DND-41 (cell line): ENCODE results near the gene INTS3.

ENCODE experiments used
- ATAC-seq: fragments of 200-7000 bp; cut with Tn5 transposase; 3 replicates; pipeline ENCODE4 v1.9.1; 2021; ENCODE audit warnings: low read depth; ENCODE audit not compliant: insufficient read depth
- DNase-seq: peaks from one replicate; pipeline ENCODE4 v3.0.0-alpha.2; 2020
- H2AFZ ChIP-seq: 2 replicates; pipeline ENCODE4 v1.6.0; 2012; ENCODE audit warnings: low read depth, low read length
- H3K27ac ChIP-seq: 2 replicates; pipeline ENCODE4 v1.5.1; 2012; ENCODE audit warnings: low read length, inconsistent platforms
- H3K27me3 ChIP-seq: fragments of 200-600 bp; sonication (generic); 2 replicates; pipeline ENCODE4 v1.6.0; 2012; ENCODE audit warnings: low read length, mild to moderate bottlenecking, inconsistent platforms; ENCODE audit not compliant: insufficient read depth, poor library complexity
- H3K36me3 ChIP-seq: 2 replicates; pipeline ENCODE4 v1.5.1; 2012; ENCODE audit warnings: low read length, inconsistent platforms; ENCODE audit not compliant: insufficient read depth
- H3K4me1 ChIP-seq: 2 replicates; pipeline ENCODE4 v1.5.1; 2012; ENCODE audit warnings: mild to moderate bottlenecking, low read length; ENCODE audit not compliant: insufficient read depth
- H3K4me2 ChIP-seq: 2 replicates; pipeline ENCODE4 v1.6.0; 2012; ENCODE audit warnings: mild to moderate bottlenecking, moderate library complexity, low read length, inconsistent platforms; ENCODE audit not compliant: insufficient read depth
- H3K4me3 ChIP-seq, 2 experiments: fragments of 200-600 bp in 1 of 2; shearing (Covaris generic) in 1 of 2; 2 replicates each; pipeline ENCODE4 v1.5.1; 2012 to 2016; ENCODE audit warnings: inconsistent platforms in 2 of 2, low read length in 2 of 2, mild to moderate bottlenecking in 2 of 2, low read depth in 1 of 2, moderate library complexity in 1 of 2
- H3K79me2 ChIP-seq: 2 replicates; pipeline ENCODE4 v1.6.0; 2012; ENCODE audit warnings: low read length, inconsistent platforms; ENCODE audit not compliant: insufficient read depth
- H3K9ac ChIP-seq: 2 replicates; pipeline ENCODE4 v1.6.0; 2012; ENCODE audit warnings: low read depth, mild to moderate bottlenecking, inconsistent platforms, low read length, moderate library complexity
- H3K9me3 ChIP-seq: 2 replicates; pipeline ENCODE4 v1.5.1; 2012; ENCODE audit warnings: low read length, moderate library complexity, mild to moderate bottlenecking, inconsistent platforms; ENCODE audit not compliant: insufficient read depth, severe bottlenecking
- H4K20me1 ChIP-seq: 2 replicates; pipeline ENCODE4 v1.6.0; 2012; ENCODE audit warnings: low read length; ENCODE audit not compliant: insufficient read depth
- EZH2 ChIP-seq: IDR thresholded peaks from 3 replicates; pipeline ENCODE4 v1.6.1; 2012; ENCODE audit warnings: borderline replicate concordance, low read depth, mild to moderate bottlenecking, moderate library complexity, low read length, inconsistent platforms; ENCODE audit not compliant: severe bottlenecking
- TF ChIP-seq, protein P1 (sequence below): IDR thresholded peaks from 2 replicates; pipeline ENCODE4 v1.5.1; 2012; ENCODE audit warnings: borderline replicate concordance, low read length, moderate library complexity, mild to moderate bottlenecking; ENCODE audit not compliant: poor library complexity, severe bottlenecking; ENCODE audit errors: extremely low read depth

The INTS3 gene

DNA sequence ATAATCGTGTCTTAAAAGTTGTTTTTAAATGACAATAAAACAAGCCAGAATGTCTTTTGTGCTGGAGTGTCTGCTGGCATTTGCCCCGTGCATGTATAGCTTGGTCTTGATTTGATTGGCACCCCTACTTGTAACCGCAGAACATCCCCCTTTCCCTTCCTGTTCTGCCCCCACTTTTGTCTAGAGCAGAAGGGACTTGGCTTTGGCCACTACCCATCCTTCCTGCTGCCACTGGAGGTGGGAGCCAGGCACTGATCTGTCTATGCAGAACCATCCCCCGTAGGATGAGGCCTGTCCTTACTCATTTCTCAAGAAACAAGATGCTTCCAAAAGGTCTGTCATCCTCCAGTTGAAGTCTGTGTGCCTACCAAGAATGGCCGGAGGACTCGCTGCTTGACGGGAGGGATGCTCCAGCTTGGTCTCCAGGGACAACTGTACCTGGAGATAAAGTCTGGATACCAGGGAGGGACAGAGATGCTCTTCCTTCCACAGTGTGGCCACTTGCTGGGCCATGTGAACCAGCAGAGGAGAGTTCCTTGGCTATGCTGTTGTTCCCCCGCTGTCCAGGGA is 46.3 kb downstream of the INTS3 start:
- Histone ChIP-seq H3K9ac (no peak overlapping the region), H3K4me3 (no peak overlapping the region), H3K4me2 (no peak overlapping the region), H3K27ac (no peak overlapping the region), H3K27me3 (no peaks in the 10 kb centered on the region), H4K20me1 (peaks cover 5% of the 10 kb centered on the region; the same call in 1 of the 2 replicates), H3K36me3 (peaks cover 52% of the 10 kb centered on the region), H3K9me3 (no peaks in the 10 kb centered on the region), H3K4me1 (no peaks in the 10 kb centered on the region), H2AFZ (no peak overlapping the region), H3K79me2 (no peaks in the 10 kb centered on the region)
- DNase-seq, result no peak
- no peak for TF ChIP-seq EZH2
- TF ChIP-seq, protein P1, sequence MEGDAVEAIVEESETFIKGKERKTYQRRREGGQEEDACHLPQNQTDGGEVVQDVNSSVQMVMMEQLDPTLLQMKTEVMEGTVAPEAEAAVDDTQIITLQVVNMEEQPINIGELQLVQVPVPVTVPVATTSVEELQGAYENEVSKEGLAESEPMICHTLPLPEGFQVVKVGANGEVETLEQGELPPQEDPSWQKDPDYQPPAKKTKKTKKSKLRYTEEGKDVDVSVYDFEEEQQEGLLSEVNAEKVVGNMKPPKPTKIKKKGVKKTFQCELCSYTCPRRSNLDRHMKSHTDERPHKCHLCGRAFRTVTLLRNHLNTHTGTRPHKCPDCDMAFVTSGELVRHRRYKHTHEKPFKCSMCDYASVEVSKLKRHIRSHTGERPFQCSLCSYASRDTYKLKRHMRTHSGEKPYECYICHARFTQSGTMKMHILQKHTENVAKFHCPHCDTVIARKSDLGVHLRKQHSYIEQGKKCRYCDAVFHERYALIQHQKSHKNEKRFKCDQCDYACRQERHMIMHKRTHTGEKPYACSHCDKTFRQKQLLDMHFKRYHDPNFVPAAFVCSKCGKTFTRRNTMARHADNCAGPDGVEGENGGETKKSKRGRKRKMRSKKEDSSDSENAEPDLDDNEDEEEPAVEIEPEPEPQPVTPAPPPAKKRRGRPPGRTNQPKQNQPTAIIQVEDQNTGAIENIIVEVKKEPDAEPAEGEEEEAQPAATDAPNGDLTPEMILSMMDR, result no peak
- no peak for ATAC-seq

DNA sequence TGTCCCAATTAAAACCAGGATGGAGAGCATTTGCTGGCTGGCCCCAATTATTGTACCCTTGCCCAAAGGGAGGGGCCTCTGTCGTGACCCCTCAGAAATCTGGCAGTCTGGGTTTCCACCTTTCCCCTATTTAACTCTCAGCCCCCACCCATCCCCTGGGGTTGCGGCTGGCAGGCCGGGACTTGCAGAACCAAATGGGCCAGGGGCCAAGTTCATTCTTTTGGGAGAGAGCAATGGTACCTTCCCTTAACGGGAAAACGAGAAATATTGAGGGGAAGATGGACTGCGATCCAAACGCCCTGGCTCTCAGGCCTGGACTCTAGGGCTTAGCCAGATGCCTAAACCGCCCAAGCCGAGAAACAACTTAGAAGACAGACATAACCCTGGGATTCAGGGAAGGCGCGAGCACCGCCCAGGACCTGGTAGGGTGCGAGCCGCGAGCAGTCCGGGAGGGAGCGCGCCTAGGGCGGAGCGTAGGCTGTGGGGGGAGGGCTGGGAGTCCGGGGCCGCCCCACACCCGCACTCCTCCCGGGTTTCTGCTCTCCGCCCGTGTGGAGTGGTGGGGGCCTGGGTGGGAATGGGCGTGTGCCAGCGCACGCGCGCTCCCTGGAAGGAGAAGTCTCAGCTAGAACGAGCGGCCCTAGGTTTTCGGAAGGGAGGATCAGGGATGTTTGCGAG is 47.1 kb downstream of the INTS3 start, which contains the start of gene SLC27A3:
TSS of gene SLC27A3 (plus strand) at position 628 of the 678 bp plus-strand sequence. CDS start 91 bp downstream, outside the sequence.
- DNase-seq (no peak), ATAC-seq (0 out of 3 replicates have a peak, but pooled peaks have one; percentile 7)
- no peak within 1 kb of the TSS for H3K4me3 ChIP-seq
- no peaks in the 10 kb centered on the region for H3K9me3 ChIP-seq
- no peaks in the 10 kb centered on the region for H3K79me2 ChIP-seq
- H3K4me2 ChIP-seq, result no peak within 1 kb of the TSS
- H3K4me1 ChIP-seq, result no peaks in the 10 kb centered on the region
- H3K9ac ChIP-seq, result no peak within 1 kb of the TSS
- no peak within 1 kb of the TSS for H2AFZ ChIP-seq
- no peak for TF ChIP-seq EZH2
- TF ChIP-seq, protein P1, result no peak
- peaks cover 5% of the 10 kb centered on the region; the same call in 1 of the 2 replicates for H4K20me1 ChIP-seq
- no peaks in the 10 kb centered on the region for H3K27me3 ChIP-seq
- peaks cover 44% of the 10 kb centered on the region for H3K36me3 ChIP-seq
- no peak within 1 kb of the TSS for H3K27ac ChIP-seq

DNA sequence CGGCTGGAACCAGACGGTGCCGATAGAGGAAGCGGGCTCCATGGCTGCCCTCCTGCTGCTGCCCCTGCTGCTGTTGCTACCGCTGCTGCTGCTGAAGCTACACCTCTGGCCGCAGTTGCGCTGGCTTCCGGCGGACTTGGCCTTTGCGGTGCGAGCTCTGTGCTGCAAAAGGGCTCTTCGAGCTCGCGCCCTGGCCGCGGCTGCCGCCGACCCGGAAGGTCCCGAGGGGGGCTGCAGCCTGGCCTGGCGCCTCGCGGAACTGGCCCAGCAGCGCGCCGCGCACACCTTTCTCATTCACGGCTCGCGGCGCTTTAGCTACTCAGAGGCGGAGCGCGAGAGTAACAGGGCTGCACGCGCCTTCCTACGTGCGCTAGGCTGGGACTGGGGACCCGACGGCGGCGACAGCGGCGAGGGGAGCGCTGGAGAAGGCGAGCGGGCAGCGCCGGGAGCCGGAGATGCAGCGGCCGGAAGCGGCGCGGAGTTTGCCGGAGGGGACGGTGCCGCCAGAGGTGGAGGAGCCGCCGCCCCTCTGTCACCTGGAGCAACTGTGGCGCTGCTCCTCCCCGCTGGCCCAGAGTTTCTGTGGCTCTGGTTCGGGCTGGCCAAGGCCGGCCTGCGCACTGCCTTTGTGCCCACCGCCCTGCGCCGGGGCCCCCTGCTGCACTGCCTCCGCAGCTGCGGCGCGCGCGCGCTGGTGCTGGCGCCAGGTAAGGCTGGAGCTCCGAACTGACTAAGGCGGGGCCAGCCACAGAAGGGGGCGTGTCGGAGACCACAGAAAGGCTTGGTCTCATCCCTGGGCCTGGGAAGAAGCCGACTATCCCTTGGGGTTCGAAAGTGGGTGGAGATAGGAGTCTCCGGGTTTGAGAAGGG is 47.8 kb downstream of the INTS3 start:
- no peaks in the 10 kb centered on the region for H3K9me3 ChIP-seq
- peaks cover 36% of the 10 kb centered on the region for H3K36me3 ChIP-seq
- H3K4me2 ChIP-seq, result no peak overlapping the region
- H3K27ac ChIP-seq, result no peak overlapping the region
- H4K20me1 ChIP-seq, result peaks cover 5% of the 10 kb centered on the region; the same call in 1 of the 2 replicates
- no peak overlapping the region for H2AFZ ChIP-seq
- no peaks in the 10 kb centered on the region for H3K4me1 ChIP-seq
- no peak overlapping the region for H3K9ac ChIP-seq
- H3K4me3 ChIP-seq, result no peak overlapping the region
- no peak for DNase-seq
- TF ChIP-seq, protein P1, result no peak
- peak; percentile 39; the same call in 2 of the 3 replicates for ATAC-seq
- H3K27me3 ChIP-seq, result no peaks in the 10 kb centered on the region
- H3K79me2 ChIP-seq, result no peaks in the 10 kb centered on the region
